GM19099 (cell line): ENCODE data around the gene MRPL19.
A peak's percentile ranks its signal among the peaks of the same experiment; 100 is the strongest.

Experiments
- POLR2A ChIP-seq: IDR thresholded peaks from 3 replicates; pipeline ENCODE4 v1.6.1; 2011; ENCODE audit warnings: low read depth; ENCODE audit not compliant: insufficient read length; ENCODE audit errors: extremely low read depth

MRPL19 gene

GRCh38 chr2:75646583-75647425 is at the start of gene MRPL19:
TSS of gene MRPL19 (plus strand) at chr2:75646783. CDS start at chr2:75646808, 25 bp downstream.
- TF ChIP-seq POLR2A = peak; percentile 63

GRCh38 chr2:75596784-75597183 is 49.8 kb upstream of the MRPL19 start:
- TF ChIP-seq POLR2A = no peak

GRCh38 chr2:75597949-75598348 is 48.6 kb upstream of the MRPL19 start:
- no peak for TF ChIP-seq POLR2A

- no peak for TF ChIP-seq POLR2A
Observed at GRCh38 chr2:75598589-75599155, 47.9 kb upstream of the MRPL19 start.

GRCh38 chr2:75600461-75601011 is 46.0 kb upstream of the MRPL19 start:
- TF ChIP-seq POLR2A = no peak

GRCh38 chr2:75602724-75603342 is 43.8 kb upstream of the MRPL19 start:
- no peak for TF ChIP-seq POLR2A

GRCh38 chr2:75603477-75603876 is 43.1 kb upstream of the MRPL19 start:
- no peak for TF ChIP-seq POLR2A

- no peak for TF ChIP-seq POLR2A
Observed at GRCh38 chr2:75604484-75604883, 42.1 kb upstream of the MRPL19 start.

- no peak for TF ChIP-seq POLR2A
Observed at GRCh38 chr2:75605770-75606529, 40.6 kb upstream of the MRPL19 start.

- TF ChIP-seq POLR2A = no peak
Observed at GRCh38 chr2:75606761-75607399, 39.7 kb upstream of the MRPL19 start.

GRCh38 chr2:75607400-75607798 is 39.2 kb upstream of the MRPL19 start:
- no peak for TF ChIP-seq POLR2A

- TF ChIP-seq POLR2A = no peak
Observed at GRCh38 chr2:75607988-75608683, 38.4 kb upstream of the MRPL19 start.

GRCh38 chr2:75608684-75609333 is 37.8 kb upstream of the MRPL19 start:
- no peak for TF ChIP-seq POLR2A
